H1 (cell line): ENCODE data around the gene CCSER2. TPM values are rescaled to one million over a fixed set of nuclear protein-coding genes. Genes with fewer than 3 reads are reported as not detected.
A peak's percentile ranks its signal among the peaks of the same experiment; 100 is the strongest.

Experiments
- CTCF ChIA-PET: fragments of 300-600 bp; sonication (Branson Sonifier 250); formaldehyde crosslinking; loops from one replicate; lab custom pipeline; 2021; ENCODE audit not compliant: partially characterized antibody; lab: Charles Lee
- POLR2A ChIA-PET: fragments of 300-600 bp; sonication (Branson Sonifier 250); formaldehyde crosslinking; loops from one replicate; lab custom pipeline; 2021; ENCODE audit warnings: inconsistent platforms; ENCODE audit not compliant: partially characterized antibody; lab: Charles Lee
- DNase-seq, 2 experiments: peaks; one replicate each; pipeline versions ENCODE4 v3.0.0 to v3.0.0-alpha.2; 2010 to 2022; ENCODE audit warnings: low spot score in 2 of 2, low read depth in 1 of 2, mixed read lengths in 1 of 2
- FAIRE-seq: peaks from 2 replicates; lab custom pipeline; 2011; peaks lifted over from hg19 to GRCh38; lab: Jason Lieb, UNC
- H2AFZ ChIP-seq: 2 replicates; pipeline ENCODE4 v1.8.1; 2012; ENCODE audit warnings: low read length, inconsistent platforms
- H2AK5ac ChIP-seq: 2 replicates; pipeline ENCODE4 v1.6.1; 2013; ENCODE audit warnings: low read depth, low read length
- H2BK120ac ChIP-seq: replicated peaks from 2 replicates; pipeline ENCODE3; 2013; ENCODE audit warnings: low read depth, low read length, inconsistent platforms
- H2BK12ac ChIP-seq: 2 replicates; pipeline ENCODE4 v1.6.1; 2013; ENCODE audit warnings: low read depth, low read length
- H2BK15ac ChIP-seq: 2 replicates; pipeline ENCODE4 v1.6.1; 2013; ENCODE audit warnings: low read length
- H2BK20ac ChIP-seq: 2 replicates; pipeline ENCODE4 v1.6.1; 2013; ENCODE audit warnings: low read length
- H2BK5ac ChIP-seq: 2 replicates; pipeline ENCODE4 v1.6.1; 2013; ENCODE audit warnings: low read depth, low read length
- H3K14ac ChIP-seq: 2 replicates; pipeline ENCODE4 v1.6.1; 2013; ENCODE audit warnings: inconsistent platforms; ENCODE audit not compliant: insufficient read length
- H3K18ac ChIP-seq: 2 replicates; pipeline ENCODE4 v1.6.1; 2013; ENCODE audit warnings: low read length; ENCODE audit errors: extremely low read depth
- H3K23ac ChIP-seq: 2 replicates; pipeline ENCODE4 v1.6.1; 2013; ENCODE audit warnings: inconsistent platforms; ENCODE audit not compliant: insufficient read length
- H3K23me2 ChIP-seq: 2 replicates; pipeline ENCODE4 v1.6.1; 2013; ENCODE audit warnings: low read depth, low read length
- H3K27ac ChIP-seq: 2 replicates; pipeline ENCODE4 v1.6.1; 2011; ENCODE audit warnings: low read depth, low read length, inconsistent platforms
- H3K27me3 ChIP-seq, 4 experiments: replicated peaks in 1 of 4; 1 replicate in 1 of 4; 2 replicates in 3 of 4; pipeline versions ENCODE4 v1.6.1 to v1.8.1; 2011 to 2013; ENCODE audit warnings: low read length in 3 of 4, mild to moderate bottlenecking in 3 of 4, inconsistent platforms in 2 of 4, mixed read lengths in 2 of 4, moderate library complexity in 1 of 4; ENCODE audit not compliant: control insufficient read depth in 3 of 4, insufficient read depth in 3 of 4; ENCODE audit errors: extremely low read depth in 1 of 4
- H3K36me3 ChIP-seq, 4 experiments: 2 replicates each; pipeline versions ENCODE4 v1.6.1 to v1.8.1; 2011 to 2013; ENCODE audit warnings: mild to moderate bottlenecking in 4 of 4, low read length in 3 of 4, moderate library complexity in 2 of 4, control low read depth in 1 of 4, inconsistent platforms in 1 of 4; ENCODE audit not compliant: insufficient read depth in 4 of 4, control insufficient read depth in 2 of 4
- H3K4ac ChIP-seq: replicated peaks from 2 replicates; pipeline ENCODE3; 2013; ENCODE audit warnings: low read length, low read depth, mixed read lengths, inconsistent platforms; ENCODE audit not compliant: insufficient read length
- H3K4me1 ChIP-seq, 4 experiments: replicated peaks in 1 of 4; 1 replicate in 1 of 4; 2 replicates in 3 of 4; pipeline versions ENCODE4 v1.6.1 to v1.8.1; 2011 to 2013; ENCODE audit warnings: low read length in 3 of 4, inconsistent platforms in 2 of 4, mixed read lengths in 1 of 4; ENCODE audit not compliant: insufficient read depth in 4 of 4, control insufficient read depth in 3 of 4
- H3K4me2 ChIP-seq, 2 experiments: 2 replicates each; pipeline versions ENCODE4 v1.6.1 to v1.8.1; 2011 to 2013; ENCODE audit warnings: low read depth in 2 of 2, low read length in 2 of 2, control low read depth in 1 of 2, inconsistent platforms in 1 of 2, mild to moderate bottlenecking in 1 of 2; ENCODE audit not compliant: insufficient read depth in 1 of 2
- H3K4me3 ChIP-seq, 4 experiments: fragments of 200-600, 300-600 bp in 1 of 4; sonication (generic), shearing (Covaris generic), sonication (Bioruptor Twin) in 1 of 4; 2 replicates each; pipeline versions ENCODE4 v1.5.1 to v1.8.1; 2011 to 2016; ENCODE audit warnings: low read length in 4 of 4, low read depth in 3 of 4, control low read depth in 2 of 4, inconsistent platforms in 2 of 4, mild to moderate bottlenecking in 2 of 4, mixed read lengths in 1 of 4, moderate library complexity in 1 of 4; ENCODE audit not compliant: insufficient read depth in 2 of 4; ENCODE audit errors: extremely low read depth in 1 of 4
- H3K56ac ChIP-seq: replicated peaks from 2 replicates; pipeline ENCODE3; 2013; ENCODE audit warnings: low read depth, mild to moderate bottlenecking, mixed read lengths, low read length, inconsistent platforms; ENCODE audit not compliant: insufficient read length
- H3K79me1 ChIP-seq: 2 replicates; pipeline ENCODE4 v1.6.1; 2013; ENCODE audit warnings: low read depth, low read length, control low read depth
- H3K79me2 ChIP-seq, 2 experiments: 2 replicates each; pipeline versions ENCODE4 v1.6.1 to v1.8.1; 2012 to 2013; ENCODE audit warnings: low read length in 2 of 2, mild to moderate bottlenecking in 2 of 2, inconsistent platforms in 1 of 2; ENCODE audit not compliant: insufficient read depth in 2 of 2, control insufficient read depth in 1 of 2
- H3K9ac ChIP-seq, 4 experiments: replicated peaks in 1 of 4; 1 replicate in 1 of 4; 2 replicates in 3 of 4; pipeline versions ENCODE4 v1.6.1 to v1.8.1; 2011 to 2013; ENCODE audit warnings: low read depth in 3 of 4, low read length in 3 of 4, control low read depth in 2 of 4, mild to moderate bottlenecking in 2 of 4, moderate library complexity in 2 of 4, inconsistent platforms in 1 of 4; ENCODE audit errors: extremely low read depth in 1 of 4
- H3K9me3 ChIP-seq, 2 experiments: 2 replicates each; pipeline versions ENCODE4 v1.6.1 to v1.8.1; 2012 to 2013; ENCODE audit warnings: mild to moderate bottlenecking in 2 of 2, moderate library complexity in 2 of 2, control low read depth in 1 of 2, inconsistent platforms in 1 of 2, low read depth in 1 of 2, low read length in 1 of 2, mixed read lengths in 1 of 2; ENCODE audit not compliant: insufficient read depth in 2 of 2
- H4K20me1 ChIP-seq, 2 experiments: replicated peaks in 1 of 2; 2 replicates each; pipeline versions ENCODE3 to v1.8.1; 2011 to 2013; ENCODE audit warnings: inconsistent platforms in 2 of 2, low read length in 2 of 2, mild to moderate bottlenecking in 1 of 2; ENCODE audit not compliant: insufficient read depth in 2 of 2, control insufficient read depth in 1 of 2
- H4K5ac ChIP-seq: 2 replicates; pipeline ENCODE4 v1.6.1; 2013; ENCODE audit warnings: low read length, low read depth, mixed read lengths, inconsistent platforms; ENCODE audit not compliant: insufficient read length
- H4K8ac ChIP-seq: 2 replicates; pipeline ENCODE4 v1.8.0; 2013; ENCODE audit warnings: mild to moderate bottlenecking, moderate library complexity, low read length, inconsistent platforms; ENCODE audit not compliant: insufficient read depth; ENCODE audit errors: extremely low read depth
- H4K91ac ChIP-seq: replicated peaks from 2 replicates; pipeline ENCODE3; 2013; ENCODE audit warnings: low read length, mixed read lengths, inconsistent platforms; ENCODE audit not compliant: insufficient read length
- ASH2L ChIP-seq: fragments of 200-600, 300-600 bp; sonication (generic); IDR thresholded peaks from one replicate; pipeline ENCODE4 v1.7.1; 2017; ENCODE audit warnings: low read length
- ATF2 ChIP-seq: IDR thresholded peaks from 2 replicates; pipeline ENCODE4 v1.6.1; 2012; ENCODE audit warnings: low read length, inconsistent platforms
- GTF2F1 ChIP-seq: IDR thresholded peaks from 2 replicates; pipeline ENCODE4 v1.6.1; 2012; ENCODE audit warnings: low read depth, low read length, improper control_type of control experiment, borderline replicate concordance
- KDM1A ChIP-seq: fragments of 200-600, 300-600 bp; sonication (generic); IDR thresholded peaks from 2 replicates; pipeline ENCODE4 v1.7.1; 2016; ENCODE audit warnings: mild to moderate bottlenecking, low read length, borderline replicate concordance
- KDM4A ChIP-seq: IDR thresholded peaks from one replicate; pipeline ENCODE4 v1.7.1; 2012; ENCODE audit warnings: low read depth, mild to moderate bottlenecking, moderate library complexity, low read length, inconsistent platforms; ENCODE audit not compliant: severe bottlenecking
- MAFK ChIP-seq: IDR thresholded peaks from 2 replicates; pipeline ENCODE4 v1.6.1; 2012; ENCODE audit warnings: low read depth, mild to moderate bottlenecking, improper control_type of control experiment, low read length
- RNF2 ChIP-seq: fragments of 200-900, 300-1000 bp; sonication (generic); IDR thresholded peaks from 2 replicates; pipeline ENCODE4 v1.7.1; 2016; ENCODE audit warnings: borderline replicate concordance, low read depth, mild to moderate bottlenecking, antibody characterized with exemption, low read length; ENCODE audit not compliant: poor library complexity, severe bottlenecking; ENCODE audit errors: missing control alignments
- SUZ12 ChIP-seq: fragments of 200-600 bp; sonication (generic); IDR thresholded peaks from 2 replicates; pipeline ENCODE4 v1.6.1; 2012; ENCODE audit warnings: mild to moderate bottlenecking, inconsistent platforms, low read length, moderate library complexity, mixed read lengths
- TBP ChIP-seq: IDR thresholded peaks from 2 replicates; pipeline ENCODE4 v1.6.1; 2011; ENCODE audit warnings: low read depth, low read length, improper control_type of control experiment
- TEAD4 ChIP-seq: IDR thresholded peaks from 2 replicates; pipeline ENCODE4 v1.6.1; 2012; ENCODE audit warnings: low read depth, low read length, inconsistent platforms, mixed read lengths
- YY1 ChIP-seq: IDR thresholded peaks from 2 replicates; pipeline ENCODE4 v1.6.1; 2011; ENCODE audit warnings: low read depth, mild to moderate bottlenecking, low read length
- WGBS, 2 experiments: shearing (Covaris generic) in 1 of 2; methylation state at CpG; one replicate each; pipeline versions ENCODE4 v1.1.6 to v1.1.7; 2013 to 2015; ENCODE audit warnings: low lambda C conversion rate in 2 of 2, mixed read lengths in 2 of 2, inconsistent platforms in 1 of 2, low coverage in 1 of 2, missing lambda C conversion rate in 1 of 2; ENCODE audit not compliant: insufficient replicate concordance in 2 of 2, insufficient coverage in 1 of 2, insufficient read length in 1 of 2; ENCODE audit errors: extremely low coverage in 1 of 2, missing lambda C conversion rate in 1 of 2; 5-methylcytosine and 5-hydroxymethylcytosine counted together
- polyA plus RNA-seq, 7 experiments: library from polyadenylated mRNA; depleted of rRNA in 3 of 7; stranded (reverse) in 5 of 7; unstranded in 2 of 7; fragments of >200 nt in 5 of 7; fragments of 200-250 nt in 2 of 7; gene quantifications; 1 replicate in 5 of 7; 2 replicates in 1 of 7; 4 replicates in 1 of 7; pipeline versions ENCODE4 v1.2.1 to v1.2.3, GENCODE V29; 2011 to 2013; ENCODE audit warnings: missing spikeins in 2 of 7, mixed read lengths in 2 of 7
- total RNA-seq: library from RNA; stranded (reverse); fragmentation: NEBNext Ultra II Directional; extraction: Animal tissue kit (Norgen Biotek cat#: 25700); gene quantifications from 2 replicates; pipeline ENCODE4 v1.2.1, GENCODE V29; 2021

The CCSER2 gene
- total and polyA plus RNA-seq, 2 of the 8 experiments (the other 6 are each of a cell fraction or from before 2014, with no cell fraction given), result 6.9 to 30.5 TPM

GRCh38 chr10:84333864-84334451 lies 5.6 kb downstream of the CCSER2 start:
- POLR2A ChIA-PET, result interaction anchor here (1.3 kb wide), 1 partner anchor 10 kb away, joined by 5 read pairs; no protein-coding TSS in a partner anchor
- peak; percentile 57 for FAIRE-seq

More at GRCh38 chr10:84333864-84334451, 5.6 kb downstream of the CCSER2 start:
- Histone ChIP-seq H3K23ac (no peak overlapping the region), H2BK120ac (no peak overlapping the region), H2BK15ac (no peak overlapping the region; the same call in 1 of the 2 replicates), H3K79me2 (peaks cover 4 to 94% of the 10 kb centered on the region in 2 experiments; a peak in 3 of 4 replicates), H2BK5ac (no peak overlapping the region), H4K91ac (no peak overlapping the region), H2AK5ac (no peak overlapping the region), H3K23me2 (no peaks in the 10 kb centered on the region), H3K36me3 (no peaks in the 10 kb centered on the region), H3K18ac (no peak overlapping the region), H2BK20ac (no peak overlapping the region), H3K4me2 (no peak overlapping the region), H3K27me3 (no peaks in the 10 kb centered on the region), H2BK12ac (no peak overlapping the region), H3K9ac (no peak overlapping the region), H3K9me3 (no peaks in the 10 kb centered on the region), H3K4me1 (peaks cover 0 to 11% (median 8%) of the 10 kb centered on the region in 4 experiments; a peak in 3 of 7 replicates), H3K4me3 (no peak overlapping the region), H2AFZ (no peak overlapping the region), H4K8ac (no peak overlapping the region), H3K14ac (no peak overlapping the region), H4K5ac (no peak overlapping the region), H4K20me1 (peaks cover 0 to 2% of the 10 kb centered on the region in 2 experiments), H3K27ac (no peak overlapping the region), H3K56ac (no peak overlapping the region), H3K4ac (no peak overlapping the region), H3K79me1 (peaks cover 6% of the 10 kb centered on the region)
- no peak for TF ChIP-seq ASH2L
- TF ChIP-seq RNF2, result no peak
- no peak for TF ChIP-seq TEAD4
- TF ChIP-seq ATF2, result no peak
- TF ChIP-seq YY1, result no peak
- TF ChIP-seq MAFK, result no peak
- TF ChIP-seq SUZ12, result no peak
- no peak for TF ChIP-seq KDM4A
- TF ChIP-seq GTF2F1, result no peak
- no peak for TF ChIP-seq KDM1A
- no peak for TF ChIP-seq TBP
- CTCF ChIA-PET, result interaction anchor here (0.6 to 2.8 kb wide), 12 partner anchors 9 to 1674 kb away, joined by 3 to 21 read pairs (median 5); no protein-coding TSS in a partner anchor
- no peak for DNase-seq
- 79% methylated on average over 2 of the region's 2 CpGs; no CpG with 5 or more reads in 1 of the 2 experiments for WGBS, 2 experiments
